Measurements from ENCODE around the gene LEPROT. TPM values are rescaled to one million over a fixed set of nuclear protein-coding genes. Genes with fewer than 3 reads are reported as not detected.
"Not testable (repeated sequence)": the region's sequence is repeated elsewhere in the genome, so short reads cannot be mapped to it uniquely, and the experiment has no call there.

The LEPROT gene
- total RNA-seq, 1 experiment from 2014 or later: 16.0 TPM

DNA sequence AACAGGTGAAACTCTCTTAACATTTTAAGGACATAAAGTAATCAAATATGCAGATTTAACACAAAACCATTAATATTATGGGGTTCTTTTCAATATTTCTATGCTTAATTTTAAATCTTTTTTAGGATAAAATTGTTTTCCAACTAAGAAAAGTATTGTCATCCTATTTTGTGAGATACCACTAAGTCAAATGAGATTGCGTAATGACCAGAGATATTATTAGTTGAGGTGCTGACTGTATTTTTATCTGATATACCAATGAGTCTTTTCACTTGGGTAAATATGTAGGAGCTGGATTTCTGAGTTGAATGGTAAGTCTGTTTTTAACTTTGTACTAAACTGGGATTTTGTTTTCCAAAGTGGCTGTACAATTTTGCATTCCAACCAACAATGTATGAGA lies 25.4 kb downstream of the LEPROT start:
- no peak for DNase-seq
- no peak overlapping the region for H3K4me3 ChIP-seq
- H3K27me3 ChIP-seq: no peaks in the 10 kb centered on the region
- H3K36me3 ChIP-seq: no peaks in the 10 kb centered on the region
- no peaks in the 10 kb centered on the region for H3K9me3 ChIP-seq

DNA sequence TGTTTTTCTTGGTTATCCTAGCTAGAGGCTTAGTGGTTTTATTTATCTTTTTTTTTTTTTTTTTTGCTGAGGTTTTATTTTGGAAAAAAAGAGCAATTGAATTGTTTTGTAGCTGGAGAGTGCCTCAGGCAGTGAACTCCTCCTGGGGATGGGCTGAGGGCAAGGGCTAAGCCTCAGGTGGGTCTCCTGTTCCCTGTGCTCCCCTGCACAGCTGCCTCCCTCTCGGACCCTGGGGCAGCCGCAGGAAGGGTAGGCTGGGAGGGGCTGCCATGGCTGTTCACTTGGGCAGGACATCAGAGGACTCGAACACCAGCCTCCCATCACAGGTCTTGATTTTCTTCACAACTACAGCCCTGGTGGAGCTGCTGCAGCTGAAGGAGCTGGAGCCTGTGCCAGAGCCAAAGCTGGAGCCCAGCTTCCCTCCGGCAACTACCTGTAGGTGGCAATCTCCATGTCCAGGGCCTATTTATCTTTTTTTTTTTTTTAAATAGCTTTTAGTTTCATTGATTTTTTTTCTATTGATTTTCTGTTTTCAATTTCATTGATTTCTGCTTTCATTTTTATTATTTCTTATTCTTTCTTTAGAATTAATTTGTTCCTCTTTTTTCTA lies 28.9 kb downstream of the LEPROT start:
- H3K9me3 ChIP-seq: no peaks in the 10 kb centered on the region
- DNase-seq: no peak
- no peak overlapping the region for H3K4me3 ChIP-seq
- no peaks in the 10 kb centered on the region for H3K27me3 ChIP-seq
- H3K36me3 ChIP-seq: no peaks in the 10 kb centered on the region

DNA sequence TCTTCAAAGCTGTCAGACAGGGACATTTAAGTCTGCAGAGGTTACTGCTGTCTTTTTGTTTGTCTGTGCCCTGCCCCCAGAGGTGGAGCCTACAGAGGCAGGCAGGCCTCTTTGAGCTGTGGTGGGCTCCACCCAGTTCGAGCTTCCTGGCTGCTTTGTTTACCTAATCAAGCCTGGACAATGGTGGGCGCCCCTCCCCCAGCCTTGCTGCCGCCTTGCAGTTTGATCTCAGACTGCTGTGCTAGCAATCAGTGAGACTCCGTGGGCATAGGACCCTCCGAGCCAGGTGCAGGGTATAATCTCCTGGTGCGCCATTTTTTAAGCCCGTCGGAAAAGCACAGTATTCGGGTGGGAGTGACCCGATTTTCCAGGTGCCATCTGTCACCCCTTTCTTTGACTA lies 35.2 kb downstream of the LEPROT start:
- DNase-seq, H3K36me3 ChIP-seq, H3K27me3 ChIP-seq, H3K4me3 ChIP-seq, H3K9me3 ChIP-seq: not testable (repeated sequence)

DNA sequence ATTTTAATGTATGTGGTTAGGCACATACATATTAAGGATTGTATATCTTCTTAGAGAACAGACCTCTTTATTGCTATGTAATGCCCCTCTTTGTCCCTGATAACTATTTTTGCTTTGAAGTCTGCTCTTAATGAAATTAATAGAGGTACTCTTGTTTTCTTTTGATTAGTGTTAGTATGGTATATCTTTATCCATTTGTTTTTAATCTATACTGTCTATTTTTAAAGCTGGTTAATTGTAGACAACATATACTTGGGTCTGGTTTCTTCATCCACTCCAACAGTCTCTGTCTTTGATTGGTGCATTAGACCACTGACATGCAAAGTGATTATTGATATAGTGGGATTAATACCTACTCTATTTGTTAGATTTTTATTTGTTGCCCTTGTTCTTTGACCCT lies 36.0 kb downstream of the LEPROT start:
- Histone ChIP-seq H3K4me3 (no peak overlapping the region), H3K36me3 (no peaks in the 10 kb centered on the region), H3K9me3 (no peaks in the 10 kb centered on the region), H3K27me3 (no peaks in the 10 kb centered on the region)
- DNase-seq: no peak

- Histone ChIP-seq H3K4me3 (no peak overlapping the region), H3K9me3 (no peaks in the 10 kb centered on the region), H3K36me3 (no peaks in the 10 kb centered on the region), H3K27me3 (no peaks in the 10 kb centered on the region)
- no peak for DNase-seq
These were observed 37.4 kb downstream of the LEPROT start for GRCh38 chr1:65457868-65458267.

DNA sequence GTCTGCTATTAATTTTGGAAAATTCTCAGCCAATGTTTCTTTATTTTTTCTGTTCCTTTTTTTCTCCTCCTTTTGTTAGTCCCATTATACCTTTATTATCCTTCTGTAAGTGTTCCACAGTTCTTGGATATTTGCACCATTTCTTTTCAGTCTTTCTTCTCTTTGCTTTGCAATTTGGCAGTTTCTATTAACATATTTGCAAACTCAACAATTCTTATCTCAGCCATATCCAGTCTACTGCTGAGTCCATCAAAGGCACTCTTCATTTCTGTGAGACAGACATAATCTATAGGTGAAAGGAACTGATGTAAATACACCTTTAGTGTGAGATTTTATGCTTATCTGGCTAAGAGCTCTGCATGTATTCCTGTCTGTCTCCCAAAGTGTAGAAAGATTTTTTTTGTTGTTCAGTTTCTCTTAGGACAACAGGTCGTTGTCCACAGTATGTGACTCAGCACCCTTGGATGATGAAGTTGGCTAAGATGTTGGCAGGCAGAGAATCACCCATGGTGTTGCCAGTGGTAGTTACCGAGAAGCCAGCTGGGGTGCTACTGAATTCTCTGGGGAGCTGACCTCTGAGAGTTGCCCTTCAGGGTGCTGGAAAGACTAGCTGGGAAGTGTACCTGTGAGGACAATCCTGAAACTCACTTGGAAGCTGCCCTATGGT lies 38.4 kb downstream of the LEPROT start:
- Histone ChIP-seq H3K27me3 (no peaks in the 10 kb centered on the region), H3K4me3 (no peak overlapping the region), H3K36me3 (no peaks in the 10 kb centered on the region), H3K9me3 (no peaks in the 10 kb centered on the region)
- peak; percentile 45 for DNase-seq

- peak; percentile 2 for DNase-seq
- H3K36me3 ChIP-seq: no peaks in the 10 kb centered on the region
- H3K4me3 ChIP-seq: no peak overlapping the region
- no peaks in the 10 kb centered on the region for H3K9me3 ChIP-seq
- H3K27me3 ChIP-seq: no peaks in the 10 kb centered on the region
These were observed 38.9 kb downstream of the LEPROT start for GRCh38 chr1:65459397-65459768.

- H3K36me3 ChIP-seq, H3K4me3 ChIP-seq, DNase-seq, H3K9me3 ChIP-seq, H3K27me3 ChIP-seq: not testable (repeated sequence)
These were observed 45.4 kb downstream of the LEPROT start for GRCh38 chr1:65465837-65466236.

- DNase-seq: peak; percentile 4
- Histone ChIP-seq H3K27me3 (no peaks in the 10 kb centered on the region), H3K4me3 (no peak overlapping the region), H3K9me3 (no peaks in the 10 kb centered on the region), H3K36me3 (no peaks in the 10 kb centered on the region)
These were observed 47.1 kb downstream of the LEPROT start for GRCh38 chr1:65467536-65467935.

GRCh38 chr1:65469126-65469888 lies 48.8 kb downstream of the LEPROT start:
- Histone ChIP-seq H3K27me3 (no peaks in the 10 kb centered on the region), H3K36me3 (no peaks in the 10 kb centered on the region), H3K9me3 (no peaks in the 10 kb centered on the region), H3K4me3 (no peak overlapping the region)
- no peak for DNase-seq

GRCh38 chr1:65469889-65470340 lies 49.4 kb downstream of the LEPROT start:
- Histone ChIP-seq H3K36me3 (no peaks in the 10 kb centered on the region), H3K4me3 (no peak overlapping the region), H3K27me3 (no peaks in the 10 kb centered on the region), H3K9me3 (no peaks in the 10 kb centered on the region)
- DNase-seq: no peak

- DNase-seq: no peak
- Histone ChIP-seq H3K9me3 (no peaks in the 10 kb centered on the region), H3K36me3 (no peaks in the 10 kb centered on the region), H3K4me3 (no peak overlapping the region), H3K27me3 (no peaks in the 10 kb centered on the region)
These were observed 50.3 kb downstream of the LEPROT start for GRCh38 chr1:65470766-65471165.

GRCh38 chr1:65471213-65471833 lies 50.9 kb downstream of the LEPROT start:
- H3K36me3 ChIP-seq: no peaks in the 10 kb centered on the region
- H3K4me3 ChIP-seq: no peak overlapping the region
- no peaks in the 10 kb centered on the region for H3K9me3 ChIP-seq
- H3K27me3 ChIP-seq: no peaks in the 10 kb centered on the region
- DNase-seq: no peak

- Histone ChIP-seq H3K9me3 (no peaks in the 10 kb centered on the region), H3K36me3 (no peaks in the 10 kb centered on the region), H3K27me3 (no peaks in the 10 kb centered on the region), H3K4me3 (no peak overlapping the region)
- no peak for DNase-seq
These were observed 51.4 kb downstream of the LEPROT start for GRCh38 chr1:65471861-65472332.

DNA sequence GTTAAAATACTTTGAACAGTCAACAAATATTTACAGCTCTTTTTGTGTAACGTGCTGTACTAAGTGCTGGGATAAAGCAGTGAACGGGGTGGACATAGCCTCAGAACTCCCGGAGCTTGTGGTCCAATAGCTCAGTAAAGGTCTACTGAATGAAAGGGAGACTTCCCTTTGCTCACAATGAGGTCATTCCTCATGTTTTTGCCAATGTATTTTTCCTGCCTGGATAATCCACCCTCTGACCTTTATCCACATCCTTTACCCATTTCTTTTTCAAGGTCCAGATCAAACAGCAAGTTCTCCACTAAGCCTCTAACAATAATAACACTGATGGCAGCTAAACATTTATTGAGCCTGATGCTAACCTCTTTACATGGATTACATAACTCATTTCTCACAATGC lies 55.9 kb downstream of the LEPROT start:
- Histone ChIP-seq H3K9me3 (no peaks in the 10 kb centered on the region), H3K36me3 (no peaks in the 10 kb centered on the region), H3K27me3 (no peaks in the 10 kb centered on the region), H3K4me3 (no peak overlapping the region)
- DNase-seq: no peak

DNA sequence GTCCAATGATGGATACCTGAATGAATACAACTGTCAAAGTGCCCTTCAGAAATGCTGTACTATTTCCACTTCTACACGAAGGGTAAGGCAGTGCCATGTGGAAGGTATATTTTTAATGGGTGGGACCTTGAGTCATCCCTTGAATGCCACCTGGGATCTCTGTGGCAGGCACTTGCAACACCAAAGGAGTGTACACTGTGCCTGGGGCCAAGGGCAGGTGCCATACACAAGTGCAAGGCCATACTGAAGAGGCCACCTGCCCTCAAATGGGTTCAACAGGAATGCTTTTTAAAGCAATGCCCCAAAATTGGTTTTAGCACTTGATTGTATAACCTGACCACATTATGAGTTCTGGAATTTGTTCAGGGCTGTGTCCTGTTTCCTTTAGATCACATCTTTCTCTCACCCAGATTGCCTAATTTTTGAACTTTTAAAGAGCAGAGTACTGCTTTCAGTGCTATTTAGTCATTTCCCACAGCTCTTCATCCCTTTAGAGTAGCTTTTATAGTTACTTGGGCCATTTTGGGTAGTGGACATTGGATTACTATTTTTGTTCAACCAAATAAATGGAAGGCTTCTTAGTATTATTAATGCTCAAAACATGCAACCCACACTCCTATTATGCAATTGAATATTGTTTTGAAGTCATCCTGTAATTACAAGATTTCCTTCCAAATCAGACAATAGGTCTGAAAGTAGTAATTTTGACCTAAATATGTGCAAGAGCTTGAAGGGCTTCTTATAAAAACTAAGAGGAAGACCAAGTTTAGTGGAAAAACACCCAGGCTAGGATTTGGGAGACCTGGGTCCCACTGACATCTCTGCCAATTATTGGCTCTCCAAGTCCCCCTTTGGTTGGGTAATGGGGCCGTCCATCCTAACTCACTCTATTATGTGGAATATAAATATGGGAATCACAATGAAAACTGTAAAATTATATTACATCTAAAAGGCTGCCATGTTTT lies 57.2 kb downstream of the LEPROT start:
- no peaks in the 10 kb centered on the region for H3K9me3 ChIP-seq
- DNase-seq: no peak
- H3K4me3 ChIP-seq: no peak overlapping the region
- H3K27me3 ChIP-seq: no peaks in the 10 kb centered on the region
- H3K36me3 ChIP-seq: no peaks in the 10 kb centered on the region
